ENCODE data around the gene RPA3. TPM values are rescaled to one million over a fixed set of nuclear protein-coding genes. Genes with fewer than 3 reads are reported as not detected.

RPA3 gene
- total RNA-seq, 2 experiments from 2014 or later = 32.9 to 36.5 TPM

DNA sequence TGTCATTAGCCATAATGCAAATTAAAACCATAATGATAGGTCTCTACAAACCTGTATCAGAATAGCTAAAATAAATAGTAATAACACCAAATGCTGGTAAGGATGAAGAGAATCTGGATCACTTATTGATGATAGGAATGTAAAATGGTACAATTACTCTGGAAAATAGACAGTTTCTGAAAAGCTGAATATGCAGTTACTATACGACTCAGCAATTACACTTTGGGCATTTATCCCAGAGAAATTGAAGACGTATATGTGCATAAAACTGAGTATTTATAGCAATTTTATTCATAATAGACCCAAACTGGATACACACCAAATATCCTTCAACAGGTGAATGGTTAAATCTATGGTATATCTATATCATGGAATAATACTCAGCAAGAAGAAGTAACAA lies 7.9 kb downstream of the RPA3 start:
- ATAC-seq (ENCODE audit: poor library complexity) = no peak
- Mint-ChIP-seq H3K4me1 (ENCODE audit: low read depth) (peaks cover 24% of the 10 kb centered on the region), H3K27me3 (no peaks in the 10 kb centered on the region), H3K9me3 (no peaks in the 10 kb centered on the region), H3K4me3 (no peak overlapping the region), H3K27ac (no peak overlapping the region), H3K36me3 (ENCODE audit: low read depth) (no peaks in the 10 kb centered on the region)
- H3K27ac ChIP-seq (ENCODE audit: low read depth in 1 of 2, low read length in 2 of 2) = no peak overlapping the region
- H3K4me1 ChIP-seq (ENCODE audit: insufficient read depth, low read length) = no peaks in the 10 kb centered on the region
- no peak for DNase-seq
- CTCF ChIA-PET = no interaction called here
- POLR2A ChIA-PET = no interaction called here
- H3K36me3 ChIP-seq (ENCODE audit: insufficient read depth, low read length) = no peaks in the 10 kb centered on the region
- intact Hi-C loops (cut with DNase I, micrococcal nuclease) = no loop called here
- TF ChIP-seq, protein P1, sequence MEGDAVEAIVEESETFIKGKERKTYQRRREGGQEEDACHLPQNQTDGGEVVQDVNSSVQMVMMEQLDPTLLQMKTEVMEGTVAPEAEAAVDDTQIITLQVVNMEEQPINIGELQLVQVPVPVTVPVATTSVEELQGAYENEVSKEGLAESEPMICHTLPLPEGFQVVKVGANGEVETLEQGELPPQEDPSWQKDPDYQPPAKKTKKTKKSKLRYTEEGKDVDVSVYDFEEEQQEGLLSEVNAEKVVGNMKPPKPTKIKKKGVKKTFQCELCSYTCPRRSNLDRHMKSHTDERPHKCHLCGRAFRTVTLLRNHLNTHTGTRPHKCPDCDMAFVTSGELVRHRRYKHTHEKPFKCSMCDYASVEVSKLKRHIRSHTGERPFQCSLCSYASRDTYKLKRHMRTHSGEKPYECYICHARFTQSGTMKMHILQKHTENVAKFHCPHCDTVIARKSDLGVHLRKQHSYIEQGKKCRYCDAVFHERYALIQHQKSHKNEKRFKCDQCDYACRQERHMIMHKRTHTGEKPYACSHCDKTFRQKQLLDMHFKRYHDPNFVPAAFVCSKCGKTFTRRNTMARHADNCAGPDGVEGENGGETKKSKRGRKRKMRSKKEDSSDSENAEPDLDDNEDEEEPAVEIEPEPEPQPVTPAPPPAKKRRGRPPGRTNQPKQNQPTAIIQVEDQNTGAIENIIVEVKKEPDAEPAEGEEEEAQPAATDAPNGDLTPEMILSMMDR (IDR thresholded peaks at IDR 0.05) = no peak
- H3K4me3 ChIP-seq (ENCODE audit: low read length) = no peak overlapping the region
- H3K9me3 ChIP-seq (ENCODE audit: control insufficient read depth in 1 of 2, insufficient read depth in 1 of 2, low read length in 2 of 2) = no peaks in the 10 kb centered on the region
- H3K27me3 ChIP-seq (ENCODE audit: control insufficient read depth in 1 of 2, insufficient read depth in 2 of 2, low read length in 2 of 2) = no peaks in the 10 kb centered on the region

DNA sequence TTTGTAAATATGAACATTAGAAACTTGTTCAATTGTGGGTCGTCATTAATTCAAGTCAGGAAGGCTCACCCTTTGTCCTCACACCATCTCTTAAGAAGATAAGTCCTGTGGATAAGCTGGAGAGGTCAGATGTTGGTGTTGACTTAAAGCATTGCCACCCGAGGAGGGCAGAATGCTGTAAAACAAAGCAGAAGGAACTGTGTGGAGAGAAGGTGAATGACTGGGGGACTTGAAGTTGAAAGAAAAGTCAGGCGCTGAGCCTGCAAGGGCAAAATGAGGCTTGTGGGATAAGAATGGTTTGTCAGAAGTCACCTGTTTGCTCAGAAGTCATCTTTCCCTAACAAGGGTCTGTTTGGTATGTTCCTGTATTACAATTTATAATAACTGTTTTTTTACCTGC lies 9.1 kb downstream of the RPA3 start:
- Histone ChIP-seq H3K4me1 (ENCODE audit: insufficient read depth, low read length) (no peaks in the 10 kb centered on the region), H3K36me3 (ENCODE audit: insufficient read depth, low read length) (no peaks in the 10 kb centered on the region), H3K27me3 (ENCODE audit: control insufficient read depth in 1 of 2, insufficient read depth in 2 of 2, low read length in 2 of 2) (no peaks in the 10 kb centered on the region), H3K27ac (ENCODE audit: low read depth in 1 of 2, low read length in 2 of 2) (no peak overlapping the region), H3K9me3 (ENCODE audit: control insufficient read depth in 1 of 2, insufficient read depth in 1 of 2, low read length in 2 of 2) (no peaks in the 10 kb centered on the region), H3K4me3 (ENCODE audit: low read length) (no peak overlapping the region)
- ATAC-seq (ENCODE audit: poor library complexity) (no peak), DNase-seq (no peak)
- H3K4me1 Mint-ChIP-seq (ENCODE audit: low read depth) = peaks cover 23% of the 10 kb centered on the region
- H3K36me3 Mint-ChIP-seq (ENCODE audit: low read depth) = peaks cover 4% of the 10 kb centered on the region
- no peaks in the 10 kb centered on the region for H3K9me3 Mint-ChIP-seq
- ChIA-PET CTCF (no interaction called here), POLR2A (no interaction called here)
- intact Hi-C loops (cut with DNase I, micrococcal nuclease) = no loop called here
- no peaks in the 10 kb centered on the region for H3K27me3 Mint-ChIP-seq
- no peak overlapping the region for H3K27ac Mint-ChIP-seq
- TF ChIP-seq, protein P1 (IDR thresholded peaks at IDR 0.05) = no peak
- H3K4me3 Mint-ChIP-seq = no peak overlapping the region

DNA sequence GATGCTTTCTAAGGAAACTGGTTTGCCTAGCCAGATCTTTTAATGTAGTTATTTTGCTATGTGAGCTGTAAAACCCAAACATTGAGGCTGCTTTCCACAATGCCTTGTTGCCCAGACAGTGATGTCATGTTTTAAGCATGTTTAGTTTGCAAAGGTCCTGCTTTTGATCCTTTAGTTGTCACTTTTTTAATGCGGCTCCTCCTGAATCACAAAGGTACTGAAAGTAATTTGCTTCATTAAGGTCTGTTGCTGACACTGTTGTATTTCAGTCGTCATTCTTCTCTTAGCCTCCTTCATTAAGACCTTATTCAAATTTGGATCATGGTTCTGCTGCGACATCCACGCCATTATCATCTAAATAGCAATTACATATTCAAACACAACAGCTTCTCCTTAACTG lies 10.6 kb downstream of the RPA3 start:
- Mint-ChIP-seq H3K27me3 (no peaks in the 10 kb centered on the region), H3K4me3 (no peak overlapping the region), H3K27ac (no peak overlapping the region), H3K4me1 (ENCODE audit: low read depth) (peaks cover 22% of the 10 kb centered on the region), H3K36me3 (ENCODE audit: low read depth) (peaks cover 4% of the 10 kb centered on the region), H3K9me3 (no peaks in the 10 kb centered on the region)
- TF ChIP-seq, protein P1 (IDR thresholded peaks at IDR 0.05) = no peak
- ChIA-PET POLR2A (no interaction called here), CTCF (interaction anchor here (1.2 kb wide), 1 partner anchor 10 kb away, joined by 3 read pairs; no protein-coding TSS in a partner anchor)
- Histone ChIP-seq H3K4me1 (ENCODE audit: insufficient read depth, low read length) (no peaks in the 10 kb centered on the region), H3K9me3 (ENCODE audit: control insufficient read depth in 1 of 2, insufficient read depth in 1 of 2, low read length in 2 of 2) (no peaks in the 10 kb centered on the region), H3K27ac (ENCODE audit: low read depth in 1 of 2, low read length in 2 of 2) (no peak overlapping the region), H3K36me3 (ENCODE audit: insufficient read depth, low read length) (no peaks in the 10 kb centered on the region), H3K27me3 (ENCODE audit: control insufficient read depth in 1 of 2, insufficient read depth in 2 of 2, low read length in 2 of 2) (no peaks in the 10 kb centered on the region), H3K4me3 (ENCODE audit: low read length) (no peak overlapping the region)
- no peak for ATAC-seq (ENCODE audit: poor library complexity)
- intact Hi-C loops (cut with DNase I, micrococcal nuclease) = no loop called here
- DNase-seq = no peak

All from CD4-positive, alpha-beta T cell (primary cell).